Measurements from ENCODE around the gene P2RX7. TPM values are rescaled to one million over a fixed set of nuclear protein-coding genes. Genes with fewer than 3 reads are reported as not detected.
A peak's percentile ranks its signal among the peaks of the same experiment; 100 is the strongest.

P2RX7 gene
- total RNA-seq, 1 experiment from 2014 or later: 0.55 TPM

DNA sequence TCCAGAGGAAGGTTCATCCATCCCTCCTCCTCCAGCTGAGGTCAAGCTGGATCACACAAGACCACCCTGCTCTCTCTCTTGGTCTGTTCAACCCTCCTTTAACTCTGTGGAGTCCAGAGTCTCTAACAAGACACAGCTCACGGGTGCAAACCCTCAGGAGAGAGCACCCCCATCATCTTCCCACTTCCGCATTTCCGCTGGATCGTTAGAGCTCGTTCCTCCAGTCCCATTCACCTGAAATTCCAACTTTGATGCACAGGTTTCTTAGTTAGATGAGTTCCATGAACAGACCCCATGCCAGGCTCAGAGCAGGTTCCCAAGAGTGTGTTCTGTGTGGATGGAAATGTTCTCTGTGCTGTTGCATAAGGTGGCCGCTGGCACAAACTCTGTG, 44.5 kb upstream of the P2RX7 start (continued):
- TF ChIP-seq, protein P1, sequence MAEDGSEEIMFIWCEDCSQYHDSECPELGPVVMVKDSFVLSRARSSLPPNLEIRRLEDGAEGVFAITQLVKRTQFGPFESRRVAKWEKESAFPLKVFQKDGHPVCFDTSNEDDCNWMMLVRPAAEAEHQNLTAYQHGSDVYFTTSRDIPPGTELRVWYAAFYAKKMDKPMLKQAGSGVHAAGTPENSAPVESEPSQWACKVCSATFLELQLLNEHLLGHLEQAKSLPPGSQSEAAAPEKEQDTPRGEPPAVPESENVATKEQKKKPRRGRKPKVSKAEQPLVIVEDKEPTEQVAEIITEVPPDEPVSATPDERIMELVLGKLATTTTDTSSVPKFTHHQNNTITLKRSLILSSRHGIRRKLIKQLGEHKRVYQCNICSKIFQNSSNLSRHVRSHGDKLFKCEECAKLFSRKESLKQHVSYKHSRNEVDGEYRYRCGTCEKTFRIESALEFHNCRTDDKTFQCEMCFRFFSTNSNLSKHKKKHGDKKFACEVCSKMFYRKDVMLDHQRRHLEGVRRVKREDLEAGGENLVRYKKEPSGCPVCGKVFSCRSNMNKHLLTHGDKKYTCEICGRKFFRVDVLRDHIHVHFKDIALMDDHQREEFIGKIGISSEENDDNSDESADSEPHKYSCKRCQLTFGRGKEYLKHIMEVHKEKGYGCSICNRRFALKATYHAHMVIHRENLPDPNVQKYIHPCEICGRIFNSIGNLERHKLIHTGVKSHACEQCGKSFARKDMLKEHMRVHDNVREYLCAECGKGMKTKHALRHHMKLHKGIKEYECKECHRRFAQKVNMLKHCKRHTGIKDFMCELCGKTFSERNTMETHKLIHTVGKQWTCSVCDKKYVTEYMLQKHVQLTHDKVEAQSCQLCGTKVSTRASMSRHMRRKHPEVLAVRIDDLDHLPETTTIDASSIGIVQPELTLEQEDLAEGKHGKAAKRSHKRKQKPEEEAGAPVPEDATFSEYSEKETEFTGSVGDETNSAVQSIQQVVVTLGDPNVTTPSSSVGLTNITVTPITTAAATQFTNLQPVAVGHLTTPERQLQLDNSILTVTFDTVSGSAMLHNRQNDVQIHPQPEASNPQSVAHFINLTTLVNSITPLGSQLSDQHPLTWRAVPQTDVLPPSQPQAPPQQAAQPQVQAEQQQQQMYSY (CRISPR knock-in tag; IDR thresholded peaks at IDR 0.05): no peak
- TF ChIP-seq PRRX2 (CRISPR knock-in tag; IDR thresholded peaks at IDR 0.05): no peak
- TF ChIP-seq ETV6 (CRISPR knock-in tag; IDR thresholded peaks at IDR 0.05): no peak

DNA sequence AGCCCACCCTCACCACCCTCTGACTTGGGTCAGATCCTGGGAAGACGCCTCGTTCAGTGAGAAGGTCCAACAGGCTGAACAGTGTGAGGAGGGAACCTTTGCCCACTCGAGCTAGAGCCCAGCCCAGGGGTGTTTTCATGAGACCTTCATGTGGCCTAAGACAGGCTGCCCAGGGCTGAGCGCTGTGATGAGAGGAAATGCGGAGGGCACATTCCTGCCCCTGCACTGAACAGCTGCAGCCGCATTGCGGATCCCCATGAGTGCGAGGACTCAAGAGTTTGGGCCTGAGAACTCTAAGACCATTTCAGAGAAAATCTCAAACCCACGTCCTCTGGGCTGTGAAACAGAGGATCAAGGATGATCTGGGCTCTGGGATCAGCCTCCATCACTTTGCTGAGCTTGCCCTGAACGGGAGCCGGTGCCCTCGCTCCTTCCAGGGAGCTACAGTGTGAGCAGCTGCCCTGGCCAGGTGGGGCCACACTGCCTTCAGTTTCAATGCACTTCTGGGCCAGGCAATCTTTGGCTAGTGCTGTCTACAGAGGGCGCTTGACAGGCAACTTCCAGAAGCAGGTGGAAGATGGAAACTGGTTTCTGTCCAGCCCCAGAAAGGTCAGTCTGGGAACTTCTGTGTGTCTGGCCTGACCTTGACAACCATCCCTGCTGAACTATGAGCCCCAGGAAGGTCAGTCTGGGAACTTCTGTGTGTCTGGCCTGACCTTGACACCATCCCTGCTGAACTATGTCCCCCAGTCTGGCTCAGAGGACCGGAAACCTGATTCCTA, 43.5 kb upstream of the P2RX7 start:
- Mint-ChIP-seq H3K4me1 (peaks cover 13% of the 10 kb centered on the region), H3K4me3 (no peak overlapping the region), H3K9me3 (peaks cover 5% of the 10 kb centered on the region; the same call in 1 of the 2 replicates), H3K27ac (no peak overlapping the region), H3K36me3 (no peaks in the 10 kb centered on the region), H3K27me3 (ENCODE audit: low read depth) (peaks cover 12% of the 10 kb centered on the region)
- POLR2A ChIA-PET: no interaction called here
- ATAC-seq: peak; percentile 89
- DNase-seq (ENCODE audit: low spot score): peak; percentile 48
- CTCF ChIA-PET: interaction anchor here (1.0 to 1.6 kb wide), 3 partner anchors 29 to 84 kb away, joined by 4 to 7 read pairs (median 4); no protein-coding TSS in a partner anchor
- no peak for TF ChIP-seq CDX4 (CRISPR knock-in tag; IDR thresholded peaks at IDR 0.05; ENCODE audit: borderline replicate concordance)

GRCh38 chr12:121089813-121090430, 42.8 kb upstream of the P2RX7 start:
- Mint-ChIP-seq H3K27me3 (ENCODE audit: low read depth) (peaks cover 17% of the 10 kb centered on the region), H3K27ac (no peak overlapping the region), H3K36me3 (no peaks in the 10 kb centered on the region), H3K4me3 (no peak overlapping the region), H3K4me1 (peaks cover 13% of the 10 kb centered on the region), H3K9me3 (peaks cover 5% of the 10 kb centered on the region; the same call in 1 of the 2 replicates)
- ChIA-PET CTCF (interaction anchor here (1.0 to 1.6 kb wide), 3 partner anchors 30 to 85 kb away, joined by 4 to 7 read pairs (median 4); no protein-coding TSS in a partner anchor), POLR2A (no interaction called here)
- no peak for TF ChIP-seq MYBL2 (CRISPR knock-in tag; IDR thresholded peaks at IDR 0.05)
- no peak for TF ChIP-seq CREM (CRISPR knock-in tag; IDR thresholded peaks at IDR 0.05)
- no peak for TF ChIP-seq KAT7 (CRISPR knock-in tag; IDR thresholded peaks at IDR 0.05; ENCODE audit: borderline replicate concordance)
- no peak for TF ChIP-seq ZNF219 (CRISPR knock-in tag; IDR thresholded peaks at IDR 0.05; ENCODE audit: borderline replicate concordance)
- TF ChIP-seq ZNF512 (CRISPR knock-in tag; IDR thresholded peaks at IDR 0.05; ENCODE audit: borderline replicate concordance): no peak
- no peak for TF ChIP-seq USF2 (CRISPR knock-in tag; IDR thresholded peaks at IDR 0.05)
- no peak for TF ChIP-seq SMAD4 (CRISPR knock-in tag; IDR thresholded peaks at IDR 0.05)
- ATAC-seq (no peak), DNase-seq (ENCODE audit: low spot score) (no peak)
